OCI-LY7 (cell line): ENCODE results near the gene CPNE4. TPM values are rescaled to one million over a fixed set of nuclear protein-coding genes. Genes with fewer than 3 reads are reported as not detected.

Experiments
- BruUV-seq: library from RNA; stranded (reverse); fragments of 400-500 nt; replicated peaks from 2 replicates; lab custom pipeline; 2021; lab: Mats Ljungman, UMichigan
- CTCF ChIA-PET: fragments of 300-600 bp; sonication (Branson Sonifier 250); formaldehyde crosslinking; loops from one replicate; lab custom pipeline; 2022; ENCODE audit warnings: antibody characterized with exemption; ENCODE audit not compliant: unreplicated experiment; lab: Charles Lee
- POLR2A ChIA-PET: fragments of 300-600 bp; sonication (Branson Sonifier 250); formaldehyde crosslinking; loops from one replicate; lab custom pipeline; 2022; ENCODE audit warnings: antibody characterized with exemption; lab: Charles Lee
- DNase-seq: peaks from one replicate; pipeline ENCODE4 v3.0.0-alpha.2; 2015; ENCODE audit warnings: low spot score
- H2AFZ ChIP-seq: fragments of 200-600 bp; sonication (generic), shearing (Covaris generic); 2 replicates; pipeline ENCODE4 v1.6.1; 2014; ENCODE audit warnings: mild to moderate bottlenecking, antibody characterized with exemption, low read length, moderate library complexity
- H3K27ac ChIP-seq: fragments of 200-600 bp; sonication (generic); 2 replicates; pipeline ENCODE4 v1.5.1; 2014; ENCODE audit warnings: mixed run types, low read depth, mild to moderate bottlenecking, moderate library complexity, low read length, inconsistent platforms; ENCODE audit not compliant: poor library complexity, severe bottlenecking
- H3K36me3 ChIP-seq: fragments of 200-600 bp; sonication (generic); 2 replicates; pipeline ENCODE4 v1.6.1; 2014; ENCODE audit warnings: mild to moderate bottlenecking, antibody characterized with exemption, low read length, moderate library complexity, mixed read lengths; ENCODE audit not compliant: insufficient read depth
- H3K4me1 ChIP-seq: fragments of 200-600 bp; sonication (generic); 2 replicates; pipeline ENCODE4 v1.5.1; 2014; ENCODE audit warnings: mild to moderate bottlenecking, low read length; ENCODE audit not compliant: insufficient read depth, poor library complexity, severe bottlenecking
- H3K4me2 ChIP-seq: fragments of 200-600 bp; sonication (generic); 2 replicates; pipeline ENCODE4 v1.6.1; 2014; ENCODE audit warnings: mild to moderate bottlenecking, low read length
- H3K4me3 ChIP-seq: fragments of 200-600 bp; sonication (generic); 2 replicates; pipeline ENCODE4 v1.5.1; 2014; ENCODE audit warnings: mild to moderate bottlenecking, low read depth, low read length; ENCODE audit not compliant: poor library complexity, severe bottlenecking
- H3K79me2 ChIP-seq: fragments of 200-600 bp; sonication (generic); 2 replicates; pipeline ENCODE4 v1.6.1; 2016; ENCODE audit warnings: low read depth, mild to moderate bottlenecking, low read length, moderate library complexity, mixed read lengths; ENCODE audit not compliant: insufficient read depth
- H3K9me2 ChIP-seq: fragments of 200-600 bp; sonication (generic); 2 replicates; pipeline ENCODE4 v1.6.1; 2016; ENCODE audit warnings: mild to moderate bottlenecking, low read length, mixed read lengths; ENCODE audit not compliant: insufficient read depth
- H3K9me3 ChIP-seq: fragments of 200-600 bp; sonication (generic); 2 replicates; pipeline ENCODE4 v1.6.1; 2014; ENCODE audit warnings: mild to moderate bottlenecking, mixed run types, low read length, mixed read lengths
- H4K20me1 ChIP-seq: fragments of 200-600 bp; sonication (generic); 2 replicates; pipeline ENCODE4 v1.6.1; 2014; ENCODE audit warnings: mild to moderate bottlenecking, antibody characterized with exemption, low read length, moderate library complexity, mixed read lengths; ENCODE audit not compliant: insufficient read depth
- CTCF ChIP-seq: fragments of 200-600 bp; sonication (generic); conservative IDR thresholded peaks from 2 replicates; pipeline ENCODE4 v1.5.1; 2014; ENCODE audit warnings: mild to moderate bottlenecking, antibody characterized with exemption, low read length, moderate library complexity, mixed read lengths
- EZH2phosphoT487 ChIP-seq: fragments of 200-600 bp; sonication (generic); IDR thresholded peaks from 2 replicates; pipeline ENCODE4 v1.6.1; 2018; ENCODE audit warnings: low read depth, borderline replicate concordance, mild to moderate bottlenecking, mixed run types, antibody characterized with exemption, low read length, moderate library complexity, mixed read lengths
- intact Hi-C: fragments of 100-400 bp; cut with micrococcal nuclease; formaldehyde crosslinking; loops from one replicate; pipeline ENCODE4 v1.10.0; 2022; ENCODE audit not compliant: unreplicated experiment
- total RNA-seq, 2 experiments: library from RNA; depleted of rRNA in 1 of 2; stranded (reverse); fragments of >200 nt in 1 of 2; shearing (Covaris generic) in 1 of 2; gene quantifications; 2 replicates each; pipeline ENCODE4 v1.2.3, GENCODE V29; 2014 to 2022

The CPNE4 gene
- total RNA-seq, 2 experiments from 2014 or later: not detected

GRCh38 chr3:131608296-131608695, 426.5 kb downstream of the CPNE4 start:
- ChIA-PET POLR2A (interaction anchor here (0.6 to 1.5 kb wide), 2 partner anchors 14 to 915 kb away, joined by 3 to 4 read pairs; no protein-coding TSS in a partner anchor), CTCF (no interaction called here)
- DNase-seq: no peak
- no peaks in the 10 kb centered on the region for H3K9me3 ChIP-seq
- intact Hi-C loops: no loop called here
- TF ChIP-seq EZH2phosphoT487: no peak
- no peak for TF ChIP-seq CTCF
- H3K4me1 ChIP-seq: no peaks in the 10 kb centered on the region
- H3K9me2 ChIP-seq: no peaks in the 10 kb centered on the region
- H2AFZ ChIP-seq: no peak overlapping the region
- no peaks in the 10 kb centered on the region for H3K36me3 ChIP-seq
- no peak overlapping the region for H3K4me3 ChIP-seq
- H4K20me1 ChIP-seq: no peaks in the 10 kb centered on the region
- no peaks in the 10 kb centered on the region for H3K79me2 ChIP-seq
- no peak overlapping the region for H3K27ac ChIP-seq
- no peak overlapping the region for H3K4me2 ChIP-seq
- BruUV-seq: no TSS peak

- Histone ChIP-seq H3K4me2 (no peak overlapping the region), H3K79me2 (no peaks in the 10 kb centered on the region), H3K4me1 (no peaks in the 10 kb centered on the region), H3K36me3 (no peaks in the 10 kb centered on the region), H3K9me2 (no peaks in the 10 kb centered on the region), H3K4me3 (no peak overlapping the region), H3K9me3 (no peaks in the 10 kb centered on the region), H2AFZ (no peak overlapping the region), H3K27ac (no peak overlapping the region), H4K20me1 (no peaks in the 10 kb centered on the region)
- TF ChIP-seq EZH2phosphoT487 (no peak), CTCF (no peak)
- no peak for DNase-seq
- ChIA-PET POLR2A (no interaction called here), CTCF (no interaction called here)
- intact Hi-C loops: no loop called here
- no TSS peak for BruUV-seq
These were observed 428.9 kb downstream of the CPNE4 start for GRCh38 chr3:131605916-131606315.

GRCh38 chr3:131602011-131602779, 432.6 kb downstream of the CPNE4 start:
- POLR2A ChIA-PET: no interaction called here
- H3K4me3 ChIP-seq: no peak overlapping the region
- CTCF ChIA-PET: no interaction called here
- H3K9me2 ChIP-seq: no peaks in the 10 kb centered on the region
- intact Hi-C loops: no loop called here
- H3K79me2 ChIP-seq: no peaks in the 10 kb centered on the region
- DNase-seq: no peak
- no peak overlapping the region for H3K4me2 ChIP-seq
- H3K9me3 ChIP-seq: no peaks in the 10 kb centered on the region
- BruUV-seq: no TSS peak
- H3K27ac ChIP-seq: no peak overlapping the region
- H3K4me1 ChIP-seq: no peaks in the 10 kb centered on the region
- no peaks in the 10 kb centered on the region for H4K20me1 ChIP-seq
- no peak overlapping the region for H2AFZ ChIP-seq
- no peaks in the 10 kb centered on the region for H3K36me3 ChIP-seq
- no peak for TF ChIP-seq CTCF
- no peak for TF ChIP-seq EZH2phosphoT487
